HG03442 (cell line): ENCODE results near the gene OR2B6.

ENCODE experiments used
- ATAC-seq: cut with Tn5 transposase; IDR thresholded peaks from one replicate; pipeline ENCODE4 v1.9.1; 2021; ENCODE audit warnings: mild to moderate bottlenecking, moderate library complexity; ENCODE audit not compliant: unreplicated experiment

The OR2B6 gene

DNA sequence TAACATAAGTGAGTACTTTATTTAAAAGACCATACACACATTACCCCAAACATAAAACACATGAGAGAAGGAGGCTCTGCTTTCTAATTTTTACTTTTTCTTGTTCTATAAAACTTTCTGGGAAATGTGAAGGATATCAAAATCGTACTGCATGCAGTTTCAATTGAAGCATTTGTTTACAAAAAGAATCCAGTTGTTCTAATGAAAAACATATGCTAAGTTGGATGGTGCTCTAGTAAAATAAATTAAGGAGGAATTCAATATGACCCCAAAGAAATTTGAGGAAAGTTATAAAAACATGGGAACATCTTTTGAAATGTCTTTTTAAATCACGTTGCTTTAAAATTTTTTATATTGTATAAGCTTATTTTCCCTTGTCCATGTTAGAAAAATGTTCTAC is 37.6 kb downstream of the OR2B6 start:
- ATAC-seq, result no peak

DNA sequence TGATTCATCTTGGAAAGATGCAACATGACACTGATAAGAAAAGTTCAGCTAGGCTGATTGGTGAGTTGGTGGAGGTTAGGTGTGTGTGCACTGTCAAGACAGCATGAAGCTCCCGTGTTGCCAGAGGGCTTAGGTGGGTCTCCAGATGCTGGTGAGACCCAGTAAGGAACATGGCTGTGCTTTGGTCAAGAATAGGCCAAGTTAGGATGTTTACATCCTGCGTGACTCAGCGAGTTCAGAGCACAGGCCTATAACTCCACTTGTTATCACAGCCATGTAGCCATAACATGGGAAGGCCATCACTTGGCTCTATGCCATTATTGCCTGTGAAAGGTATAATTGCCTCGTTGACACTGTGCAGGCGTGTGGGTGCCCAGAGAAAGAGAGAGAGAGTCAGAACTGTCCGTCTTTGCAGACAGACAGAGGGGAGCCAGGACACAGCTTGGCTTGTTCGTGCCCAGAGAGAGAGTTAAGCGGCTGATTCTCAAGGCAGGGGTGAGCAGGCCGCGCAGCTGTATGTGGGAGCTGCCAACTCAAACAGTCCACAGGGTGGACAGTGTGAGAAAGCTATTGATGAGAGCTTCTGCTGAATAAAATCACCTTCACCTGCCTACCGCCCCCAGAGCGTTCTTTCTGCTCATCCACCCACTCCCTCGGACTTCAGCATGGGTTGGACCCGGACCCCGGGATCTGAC is 43.5 kb downstream of the OR2B6 start:
- no peak for ATAC-seq

DNA sequence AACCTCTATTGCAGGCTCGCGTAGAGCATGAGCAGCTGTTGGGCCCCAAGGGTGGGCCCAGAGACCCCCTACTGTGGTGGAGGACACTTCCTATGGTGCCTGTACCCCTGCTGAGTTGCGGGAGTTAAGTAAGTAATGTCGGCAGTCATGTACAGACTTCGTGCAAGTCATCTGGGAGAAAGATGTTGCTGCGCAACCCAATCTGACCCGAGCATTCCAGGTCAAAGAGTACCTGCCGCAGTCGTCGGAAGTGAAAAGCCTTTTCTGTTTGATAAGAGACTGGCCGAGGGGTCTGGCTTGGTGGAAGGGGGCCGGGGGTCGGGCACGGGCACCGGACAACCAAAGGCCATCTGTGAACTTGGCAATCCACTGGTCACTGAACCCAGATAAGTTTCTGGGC is 44.3 kb downstream of the OR2B6 start:
- no peak for ATAC-seq

DNA sequence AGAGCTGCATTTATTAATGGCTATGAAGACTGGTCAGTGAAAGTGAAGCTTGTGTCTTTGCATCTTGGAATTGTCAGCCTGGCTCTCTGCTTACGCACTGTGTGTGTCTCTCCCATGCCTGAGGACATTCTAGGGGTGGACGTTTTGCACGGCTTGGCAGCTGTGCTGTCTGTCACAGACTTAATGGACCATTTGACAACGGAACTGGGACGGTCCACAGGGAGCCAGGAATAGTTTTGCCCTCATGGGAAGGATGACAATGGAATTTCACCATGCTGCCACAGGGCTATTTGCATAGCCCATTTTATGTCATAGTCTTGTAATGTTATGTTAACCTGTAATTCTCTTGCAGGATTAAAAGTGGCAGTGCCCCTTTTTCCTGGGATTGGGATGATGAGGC is 44.7 kb downstream of the OR2B6 start:
- no peak for ATAC-seq

DNA sequence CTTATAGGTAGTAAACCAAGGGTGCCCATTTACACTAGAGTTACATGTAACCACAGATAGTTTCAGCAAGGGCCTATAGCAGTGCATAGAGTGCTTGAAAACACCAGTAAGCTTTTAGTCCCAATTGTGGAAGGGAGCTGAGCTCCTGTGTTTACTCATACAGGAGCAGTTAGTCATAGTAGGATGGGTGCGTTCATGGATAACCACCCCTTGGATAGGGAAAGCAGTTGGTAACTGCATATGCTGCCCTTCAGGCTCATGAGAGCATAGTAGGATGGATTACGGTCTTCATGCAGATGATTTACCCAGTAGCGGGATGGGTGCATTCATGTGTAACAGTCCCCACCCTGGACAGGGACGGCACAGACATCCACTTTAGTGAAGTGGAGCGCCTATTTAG is 45.1 kb downstream of the OR2B6 start:
- no peak for ATAC-seq

DNA sequence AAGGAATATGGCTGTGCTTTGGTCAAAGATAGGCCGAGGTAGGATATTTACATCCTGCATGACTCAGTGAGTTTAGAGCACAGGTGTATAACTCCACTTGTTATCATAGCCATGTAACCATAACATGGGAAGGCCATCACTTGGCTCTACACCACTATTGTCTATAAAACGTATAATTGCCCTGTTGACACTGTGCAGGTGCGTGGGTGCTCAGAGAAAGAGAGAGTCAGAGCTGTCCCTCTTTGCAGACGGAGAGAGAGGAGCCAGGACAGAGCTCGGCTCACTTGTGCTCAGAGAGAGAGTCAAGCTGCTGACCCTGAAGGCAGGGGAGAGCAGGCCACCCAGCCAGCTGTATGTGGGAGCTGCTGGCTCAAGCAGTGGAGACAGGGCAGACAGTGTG is 46.0 kb downstream of the OR2B6 start:
- no peak for ATAC-seq

DNA sequence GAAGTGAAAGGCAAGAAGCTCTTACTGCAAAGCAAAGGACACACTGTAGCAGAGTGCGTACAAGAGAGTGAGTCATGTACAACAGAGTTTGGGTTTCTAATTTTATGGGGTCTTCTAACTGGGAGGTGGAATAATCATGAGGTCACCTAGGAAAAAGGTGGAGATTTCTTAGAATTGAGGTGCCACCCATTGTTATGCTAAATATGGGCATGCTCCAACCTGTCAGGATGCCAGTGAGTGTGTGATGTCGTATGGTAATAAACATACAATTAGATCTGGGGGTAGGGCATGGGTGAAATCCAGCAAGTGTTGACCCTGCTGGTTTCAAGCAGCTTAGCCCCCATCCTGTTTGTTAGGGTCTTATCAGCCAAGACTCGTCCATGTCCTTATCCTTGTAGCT is 46.6 kb downstream of the OR2B6 start:
- no peak for ATAC-seq

DNA sequence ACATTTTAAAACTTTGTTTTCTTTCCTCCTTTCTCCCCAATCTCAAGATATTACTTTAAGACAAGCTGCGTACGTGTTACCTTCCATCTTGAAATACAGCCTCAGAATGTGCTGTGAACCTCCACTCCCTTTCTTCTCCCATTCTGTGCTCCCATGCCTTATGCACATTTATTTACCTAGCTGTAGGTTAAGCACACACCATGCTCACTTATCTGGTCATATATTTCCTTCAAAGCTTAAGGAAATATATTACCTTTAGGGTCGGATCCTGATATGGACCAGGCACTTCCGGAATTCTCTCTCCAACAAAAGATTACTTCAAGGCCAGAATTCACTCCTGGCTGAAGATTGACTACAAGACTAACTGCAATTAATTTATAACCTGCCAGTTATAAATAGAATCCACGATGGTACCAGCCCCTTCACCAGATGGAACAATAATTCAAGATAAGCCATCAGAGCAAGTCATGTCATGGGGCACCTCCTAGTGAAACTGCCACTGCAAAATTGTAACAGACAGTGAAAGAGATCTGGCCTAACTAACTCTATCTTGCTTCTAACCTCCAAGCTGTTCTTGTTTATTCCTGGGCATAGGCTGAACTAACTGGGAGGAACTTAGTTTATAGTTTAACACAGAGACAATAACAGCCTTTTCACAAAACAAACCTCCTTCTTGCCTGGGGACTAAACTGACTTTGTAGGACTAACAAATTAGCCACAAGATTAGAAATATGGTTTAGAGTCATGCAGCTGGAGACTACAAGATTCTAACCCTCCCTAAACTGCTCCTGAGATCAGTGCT is 47.5 kb downstream of the OR2B6 start:
- ATAC-seq, result no peak

DNA sequence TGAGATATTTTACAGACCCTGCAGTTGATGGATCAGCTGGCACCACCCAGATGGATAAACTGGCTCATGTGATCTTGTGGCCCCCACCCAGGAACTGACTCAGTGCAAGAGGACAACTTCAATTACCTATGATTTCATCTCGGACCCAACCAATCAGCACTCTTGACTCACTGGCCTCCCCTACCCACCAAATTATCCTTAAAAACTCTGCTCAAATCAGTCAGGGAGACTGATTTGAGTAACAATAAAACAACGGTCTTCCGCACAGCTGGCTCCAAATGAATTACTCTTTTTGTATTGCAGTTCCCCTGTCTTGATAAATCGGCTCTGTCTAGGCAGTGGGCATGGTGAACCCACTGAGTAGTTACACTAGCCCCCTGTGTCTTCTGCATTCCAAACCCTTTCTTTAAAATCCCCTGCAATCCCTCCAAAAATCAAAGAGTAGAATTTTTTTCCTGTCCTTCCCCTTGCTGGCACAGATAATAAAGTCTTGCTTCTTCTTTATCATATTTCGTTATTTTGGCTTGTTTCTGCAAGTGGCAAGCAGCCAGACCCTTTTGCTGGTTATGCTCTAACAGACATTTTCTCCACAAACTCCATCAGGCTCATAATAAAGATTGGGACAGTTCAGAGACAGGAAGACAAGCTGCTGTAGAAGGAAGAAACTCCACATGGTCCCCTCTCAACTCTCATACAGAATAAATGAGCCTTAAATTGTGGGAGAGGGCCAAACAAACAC is 48.3 kb downstream of the OR2B6 start:
- no peak for ATAC-seq

DNA sequence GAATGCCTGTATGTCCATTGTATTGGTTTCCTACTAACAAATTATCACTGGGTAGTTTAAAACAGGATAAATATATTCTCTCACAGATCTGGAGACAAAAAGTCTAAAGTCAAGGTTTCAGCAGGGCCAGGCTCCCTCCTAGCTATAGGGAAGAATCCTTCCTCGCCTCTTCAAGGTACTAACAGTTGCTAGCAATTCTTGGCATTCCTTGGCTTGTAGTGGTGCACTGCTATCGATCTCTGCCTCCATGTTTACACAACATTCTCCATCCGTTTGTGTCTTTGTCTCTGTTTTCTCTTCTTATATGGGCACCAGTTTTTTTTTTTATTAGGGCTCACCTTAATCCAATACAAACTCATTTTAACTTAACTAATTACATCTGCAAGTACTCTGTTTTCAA is 48.9 kb downstream of the OR2B6 start:
- no peak for ATAC-seq
